Activated CD4-positive, alpha-beta memory T cell treated with anti-CD3 and anti-CD28 coated beads for 36 hours (primary cell): Measurements from ENCODE around the gene SERPINE2. TPM values are rescaled to one million over a fixed set of nuclear protein-coding genes. Genes with fewer than 3 reads are reported as not detected.

Source experiments
- CTCF ChIA-PET: fragments of 350-600 bp; sonication (Branson Sonifier 250); formaldehyde crosslinking; loops from one replicate; lab custom pipeline; 2021; ENCODE audit warnings: antibody characterized with exemption, inconsistent platforms; lab: Charles Lee
- POLR2A ChIA-PET: fragments of 350-600 bp; sonication (Branson Sonifier 250); formaldehyde crosslinking; loops from one replicate; lab custom pipeline; 2021; ENCODE audit warnings: antibody characterized with exemption; lab: Charles Lee
- DNase-seq: peaks from one replicate; pipeline ENCODE4 v3.0.0-alpha.2; 2020
- H3K27ac Mint-ChIP-seq: one replicate; pipeline ENCODE4 v1.8.0; 2021; ENCODE audit warnings: mixed read lengths
- H3K27me3 Mint-ChIP-seq: one replicate; pipeline ENCODE4 v1.8.0; 2021; ENCODE audit warnings: mixed read lengths
- H3K36me3 Mint-ChIP-seq: one replicate; pipeline ENCODE4 v1.8.0; 2021; ENCODE audit warnings: mixed read lengths
- H3K4me1 Mint-ChIP-seq: one replicate; pipeline ENCODE4 v1.8.0; 2021; ENCODE audit warnings: low read depth, mixed read lengths
- H3K4me3 Mint-ChIP-seq: one replicate; pipeline ENCODE4 v1.8.0; 2021; ENCODE audit warnings: mild to moderate bottlenecking, mixed read lengths
- H3K9me3 Mint-ChIP-seq: one replicate; pipeline ENCODE4 v1.8.0; 2021; ENCODE audit warnings: mixed read lengths
- intact Hi-C: fragments of 100-400 bp; cut with micrococcal nuclease; formaldehyde crosslinking; loops from one replicate; pipeline ENCODE4 v1.15.1; 2023
- total RNA-seq, 2 experiments: library from RNA; stranded (reverse); gene quantifications; one replicate each; pipeline ENCODE4 v1.2.3, GENCODE V29; 2021

Gene SERPINE2
- total RNA-seq, 2 experiments from 2014 or later = 16.4 to 16.5 TPM

- POLR2A ChIA-PET = no interaction called here
These were observed 33.6 kb upstream of the SERPINE2 start for GRCh38 chr2:224072541-224073188.

GRCh38 chr2:224069172-224069571 lies 30.1 kb upstream of the SERPINE2 start:
- POLR2A ChIA-PET = no interaction called here
- Mint-ChIP-seq H3K9me3 (no peaks in the 10 kb centered on the region), H3K36me3 (no peaks in the 10 kb centered on the region), H3K27me3 (peaks cover 3% of the 10 kb centered on the region), H3K4me3 (no peak overlapping the region), H3K4me1 (no peaks in the 10 kb centered on the region), H3K27ac (no peak overlapping the region)
- CTCF ChIA-PET = interaction anchor here (1.3 kb wide), 1 partner anchor 76 kb away, joined by 4 read pairs; no protein-coding TSS in a partner anchor
- intact Hi-C loops = no loop called here
- no peak for DNase-seq

More at GRCh38 chr2:224072541-224073188, 33.6 kb upstream of the SERPINE2 start:
- Mint-ChIP-seq H3K4me3 (no peak overlapping the region), H3K4me1 (no peaks in the 10 kb centered on the region), H3K9me3 (no peaks in the 10 kb centered on the region), H3K36me3 (no peaks in the 10 kb centered on the region), H3K27ac (no peak overlapping the region), H3K27me3 (peaks cover 3% of the 10 kb centered on the region)
- intact Hi-C loops = no loop called here
- no peak for DNase-seq
- CTCF ChIA-PET = interaction anchor here (0.9 kb wide), 1 partner anchor 9 kb away, joined by 3 read pairs; no protein-coding TSS in a partner anchor

GRCh38 chr2:224063298-224063648 lies 24.2 kb upstream of the SERPINE2 start:
- intact Hi-C loops = no loop called here
- no peaks in the 10 kb centered on the region for H3K4me1 Mint-ChIP-seq
- no peak for DNase-seq
- H3K36me3 Mint-ChIP-seq = no peaks in the 10 kb centered on the region
- peaks cover 2% of the 10 kb centered on the region for H3K27me3 Mint-ChIP-seq
- CTCF ChIA-PET = interaction anchor here (0.9 to 3.4 kb wide), 5 partner anchors 9 to 221 kb away, joined by 3 to 15 read pairs (median 5); no protein-coding TSS in a partner anchor
- H3K9me3 Mint-ChIP-seq = no peaks in the 10 kb centered on the region
- POLR2A ChIA-PET = no interaction called here
- no peak overlapping the region for H3K27ac Mint-ChIP-seq
- H3K4me3 Mint-ChIP-seq = no peak overlapping the region

- no peak overlapping the region for H3K27ac Mint-ChIP-seq
- H3K36me3 Mint-ChIP-seq = no peaks in the 10 kb centered on the region
- CTCF ChIA-PET = interaction anchor here (0.7 to 3.4 kb wide), 5 partner anchors 68 to 222 kb away, joined by 3 to 15 read pairs (median 5); no protein-coding TSS in a partner anchor
- H3K9me3 Mint-ChIP-seq = no peaks in the 10 kb centered on the region
- H3K4me3 Mint-ChIP-seq = no peak overlapping the region
- intact Hi-C loops = no loop called here
- no peak for DNase-seq
- H3K4me1 Mint-ChIP-seq = no peaks in the 10 kb centered on the region
- POLR2A ChIA-PET = no interaction called here
- peaks cover 2% of the 10 kb centered on the region for H3K27me3 Mint-ChIP-seq
These were observed 23.6 kb upstream of the SERPINE2 start for GRCh38 chr2:224062481-224063297.

- DNase-seq = no peak
- Mint-ChIP-seq H3K4me1 (no peaks in the 10 kb centered on the region), H3K27me3 (peaks cover 2% of the 10 kb centered on the region), H3K27ac (no peak overlapping the region), H3K9me3 (peaks cover 3% of the 10 kb centered on the region), H3K4me3 (no peak overlapping the region), H3K36me3 (no peaks in the 10 kb centered on the region)
- POLR2A ChIA-PET = no interaction called here
- CTCF ChIA-PET = no interaction called here
- intact Hi-C loops = no loop called here
These were observed 21.8 kb upstream of the SERPINE2 start for GRCh38 chr2:224060783-224061482.

- no peaks in the 10 kb centered on the region for H3K36me3 Mint-ChIP-seq
These were observed 20.1 kb upstream of the SERPINE2 start for GRCh38 chr2:224059178-224059577.

GRCh38 chr2:224058048-224058775 lies 19.1 kb upstream of the SERPINE2 start:
- intact Hi-C loops = no loop called here
- DNase-seq = no peak
- Mint-ChIP-seq H3K4me3 (no peak overlapping the region), H3K4me1 (no peaks in the 10 kb centered on the region), H3K36me3 (no peaks in the 10 kb centered on the region), H3K27ac (no peak overlapping the region), H3K9me3 (peaks cover 3% of the 10 kb centered on the region), H3K27me3 (peaks cover 9% of the 10 kb centered on the region)
- POLR2A ChIA-PET = no interaction called here
- CTCF ChIA-PET = interaction anchor here (0.6 to 2.1 kb wide), 3 partner anchors 65 to 390 kb away, joined by 3 to 5 read pairs (median 3); no protein-coding TSS in a partner anchor

More at GRCh38 chr2:224059178-224059577, 20.1 kb upstream of the SERPINE2 start:
- H3K27ac Mint-ChIP-seq = no peak overlapping the region
- H3K4me1 Mint-ChIP-seq = no peaks in the 10 kb centered on the region
- peaks cover 5% of the 10 kb centered on the region for H3K27me3 Mint-ChIP-seq
- DNase-seq = no peak
- intact Hi-C loops = no loop called here
- ChIA-PET CTCF (no interaction called here), POLR2A (no interaction called here)
- no peak overlapping the region for H3K4me3 Mint-ChIP-seq
- H3K9me3 Mint-ChIP-seq = peaks cover 3% of the 10 kb centered on the region

- Mint-ChIP-seq H3K4me3 (no peak overlapping the region), H3K27me3 (peaks cover 12% of the 10 kb centered on the region), H3K27ac (no peak overlapping the region), H3K4me1 (no peaks in the 10 kb centered on the region), H3K36me3 (no peaks in the 10 kb centered on the region), H3K9me3 (peaks cover 3% of the 10 kb centered on the region)
- ChIA-PET CTCF (interaction anchor here (0.9 to 2.1 kb wide), 2 partner anchors 64 to 228 kb away, joined by 3 to 5 read pairs; no protein-coding TSS in a partner anchor), POLR2A (no interaction called here)
- DNase-seq = no peak
- intact Hi-C loops = no loop called here
These were observed 17.8 kb upstream of the SERPINE2 start for GRCh38 chr2:224056889-224057288.

GRCh38 chr2:224055101-224055500 lies 16.0 kb upstream of the SERPINE2 start:
- ChIA-PET POLR2A (no interaction called here), CTCF (interaction anchor here (1.0 kb wide), 1 partner anchor 61 kb away, joined by 3 read pairs; no protein-coding TSS in a partner anchor)
- intact Hi-C loops = no loop called here
- Mint-ChIP-seq H3K27ac (no peak overlapping the region), H3K27me3 (peaks cover 26% of the 10 kb centered on the region), H3K4me3 (no peak overlapping the region), H3K36me3 (no peaks in the 10 kb centered on the region), H3K9me3 (peaks cover 3% of the 10 kb centered on the region), H3K4me1 (no peaks in the 10 kb centered on the region)
- no peak for DNase-seq

- ChIA-PET CTCF (no interaction called here), POLR2A (no interaction called here)
- no peak overlapping the region for H3K4me3 Mint-ChIP-seq
- no peaks in the 10 kb centered on the region for H3K9me3 Mint-ChIP-seq
- DNase-seq = no peak
- no peak overlapping the region for H3K27ac Mint-ChIP-seq
- intact Hi-C loops = no loop called here
- peaks cover 41% of the 10 kb centered on the region for H3K27me3 Mint-ChIP-seq
- H3K4me1 Mint-ChIP-seq = no peaks in the 10 kb centered on the region
- H3K36me3 Mint-ChIP-seq = no peaks in the 10 kb centered on the region
These were observed 7.7 kb upstream of the SERPINE2 start for GRCh38 chr2:224046752-224047151.

- ChIA-PET CTCF (interaction anchor here (0.6 kb wide), 1 partner anchor 1883 kb away, joined by 3 read pairs; no protein-coding TSS in a partner anchor), POLR2A (no interaction called here)
- no peaks in the 10 kb centered on the region for H3K9me3 Mint-ChIP-seq
- no peak overlapping the region for H3K27ac Mint-ChIP-seq
- H3K4me3 Mint-ChIP-seq = no peak overlapping the region
- no peaks in the 10 kb centered on the region for H3K36me3 Mint-ChIP-seq
- peaks cover 40% of the 10 kb centered on the region for H3K27me3 Mint-ChIP-seq
- DNase-seq = no peak
- intact Hi-C loops = no loop called here
- H3K4me1 Mint-ChIP-seq = peaks cover 10% of the 10 kb centered on the region
These were observed 3.2 kb upstream of the SERPINE2 start for GRCh38 chr2:224042191-224042696.
